GM23338 (cell line): ENCODE data around the gene BEND5. TPM values are rescaled to one million over a fixed set of nuclear protein-coding genes. Genes with fewer than 3 reads are reported as not detected.

Experiments
- ATAC-seq: fragments of 200-7000 bp; cut with Tn5 transposase; 3 replicates; pipeline ENCODE4 v1.9.1; 2020
- DNase-seq: peaks from one replicate; pipeline ENCODE4 v3.0.0-alpha.2; 2015; ENCODE audit warnings: low spot score
- H2AFZ ChIP-seq: fragments of 200-600 bp; sonication (generic); 2 replicates; pipeline ENCODE4 v1.8.0; 2016; ENCODE audit warnings: antibody characterized with exemption, mild to moderate bottlenecking, moderate library complexity
- H3F3A ChIP-seq: fragments of 200-600 bp; sonication (generic); replicated peaks from 2 replicates; pipeline ENCODE4 v1.8.0; 2017; ENCODE audit warnings: antibody characterized with exemption, mixed run types, low read depth
- H3K27ac ChIP-seq: fragments of 200-600 bp; sonication (generic); 2 replicates; pipeline ENCODE4 v1.6.1; 2016; ENCODE audit warnings: low read depth
- H3K27me3 ChIP-seq: fragments of 200-600 bp; sonication (generic); 2 replicates; pipeline ENCODE4 v1.8.0; 2016; ENCODE audit warnings: mild to moderate bottlenecking, mixed run types, moderate library complexity; ENCODE audit not compliant: insufficient read depth
- H3K36me3 ChIP-seq: fragments of 200-600 bp; sonication (generic); 2 replicates; pipeline ENCODE4 v1.8.0; 2016; ENCODE audit warnings: mild to moderate bottlenecking; ENCODE audit not compliant: insufficient read depth
- H3K4me1 ChIP-seq: fragments of 200-600 bp; sonication (generic); 2 replicates; pipeline ENCODE4 v1.8.0; 2016; ENCODE audit warnings: mild to moderate bottlenecking, moderate library complexity; ENCODE audit not compliant: insufficient read depth
- H3K4me2 ChIP-seq: fragments of 200-600 bp; sonication (generic); 2 replicates; pipeline ENCODE4 v1.7.1; 2017; ENCODE audit warnings: mixed run types
- H3K4me3 ChIP-seq: fragments of 200-600 bp; sonication (generic); 2 replicates; pipeline ENCODE4 v1.6.1; 2016; ENCODE audit warnings: mixed run types
- H3K79me2 ChIP-seq: fragments of 200-600 bp; sonication (generic); replicated peaks from 2 replicates; pipeline ENCODE4 v1.8.0; 2017; ENCODE audit warnings: mild to moderate bottlenecking; ENCODE audit not compliant: insufficient read depth
- H3K9me2 ChIP-seq: fragments of 200-600 bp; sonication (generic); 2 replicates; pipeline ENCODE4 v1.8.0; 2017; ENCODE audit not compliant: insufficient read depth
- H4K20me1 ChIP-seq: fragments of 200-600 bp; sonication (generic); replicated peaks from 2 replicates; pipeline ENCODE4 v1.8.0; 2017; ENCODE audit warnings: mild to moderate bottlenecking; ENCODE audit not compliant: insufficient read depth
- H3K27ac Mint-ChIP-seq: 2 replicates; pipeline ENCODE4 v1.8.0; 2020; ENCODE audit warnings: inconsistent platforms, mild to moderate bottlenecking, moderate library complexity, mixed read lengths
- H3K27me3 Mint-ChIP-seq: 3 replicates; pipeline ENCODE4 v1.8.0; 2022; ENCODE audit warnings: low read depth, mild to moderate bottlenecking, moderate library complexity, mixed read lengths, inconsistent platforms; ENCODE audit not compliant: insufficient read depth, poor library complexity
- H3K36me3 Mint-ChIP-seq: 3 replicates; pipeline ENCODE4 v1.8.0; 2021; ENCODE audit warnings: low read depth, mild to moderate bottlenecking, inconsistent platforms, moderate library complexity, mixed read lengths
- H3K4me1 Mint-ChIP-seq: 3 replicates; pipeline ENCODE4 v1.8.0; 2020; ENCODE audit warnings: mild to moderate bottlenecking, inconsistent platforms, mixed read lengths
- H3K4me3 Mint-ChIP-seq: 3 replicates; pipeline ENCODE4 v1.8.0; 2021; ENCODE audit warnings: moderate library complexity, mild to moderate bottlenecking, inconsistent platforms, mixed read lengths
- H3K9me3 Mint-ChIP-seq: 3 replicates; pipeline ENCODE4 v1.8.0; 2020; ENCODE audit warnings: moderate library complexity, mild to moderate bottlenecking, inconsistent platforms, mixed read lengths
- CREB1 ChIP-seq: fragments of 250-450 bp; sonication (Bioruptor Pico); IDR thresholded peaks from 2 replicates; pipeline ENCODE4 v1.5.0; 2020; ENCODE audit warnings: low read depth, mild to moderate bottlenecking, moderate library complexity
- EZH2 ChIP-seq: fragments of 200-600 bp; sonication (generic); IDR thresholded peaks from one replicate; pipeline ENCODE4 v1.8.0; 2017; ENCODE audit warnings: antibody characterized with exemption, mild to moderate bottlenecking, low read depth; ENCODE audit not compliant: unreplicated experiment
- EZH2phosphoT487 ChIP-seq: fragments of 200-600 bp; sonication (generic); IDR thresholded peaks from one replicate; pipeline ENCODE4 v1.8.1; 2018; ENCODE audit warnings: antibody characterized with exemption; ENCODE audit not compliant: unreplicated experiment
- NANOG ChIP-seq: IDR thresholded peaks from 2 replicates; pipeline ENCODE4 v1.6.1; 2016; ENCODE audit warnings: antibody characterized with exemption, borderline replicate concordance
- POLR2AphosphoS5 ChIP-seq: IDR thresholded peaks from 2 replicates; pipeline ENCODE4 v1.6.1; 2016; ENCODE audit warnings: antibody characterized with exemption, low read depth
- ZNF114 ChIP-seq: fragments of 250-450 bp; sonication (Bioruptor Pico); IDR thresholded peaks from 2 replicates; pipeline ENCODE4 v1.5.0; 2020; ENCODE audit warnings: mild to moderate bottlenecking, moderate library complexity
- ZNF331 ChIP-seq: fragments of 250-450 bp; sonication (Bioruptor Pico); IDR thresholded peaks from 2 replicates; pipeline ENCODE4 v1.5.0; 2020; ENCODE audit warnings: low read depth, mild to moderate bottlenecking, moderate library complexity
- polyA plus RNA-seq: library from polyadenylated mRNA; unstranded; fragments of >200 nt; fragmentation: Nextera tagmentation; extraction: Ambion mirVana; gene quantifications from 2 replicates; pipeline ENCODE4 v1.2.1, GENCODE V29; 2016
- total RNA-seq: library from RNA; depleted of rRNA; stranded (reverse); fragments of >200 nt; shearing (Covaris generic); gene quantifications from 2 replicates; pipeline ENCODE4 v1.2.3, GENCODE V29; 2014
- TF ChIP-seq, protein P1 (sequence below): IDR thresholded peaks from one replicate; pipeline ENCODE4 v1.6.1; 2018; ENCODE audit warnings: antibody characterized with exemption; ENCODE audit not compliant: unreplicated experiment
- TF ChIP-seq, protein P2 (sequence below), 2 experiments: fragments of 200-600 bp in 1 of 2; sonication (generic) in 1 of 2; conservative IDR thresholded peaks; 2 replicates each; pipeline versions ENCODE4 v1.5.1 to v1.6.1; 2016 to 2017; ENCODE audit warnings: antibody characterized with exemption in 2 of 2, low read depth in 2 of 2, mild to moderate bottlenecking in 2 of 2, moderate library complexity in 1 of 2
- TF ChIP-seq, protein P3 (sequence below): fragments of 250-450 bp; sonication (Bioruptor Pico); IDR thresholded peaks from 2 replicates; pipeline ENCODE4 v1.5.0; 2020; ENCODE audit warnings: mild to moderate bottlenecking, moderate library complexity

BEND5 gene
- total and polyA plus RNA-seq, 2 experiments from 2014 or later: 6.8 to 12.3 TPM

DNA sequence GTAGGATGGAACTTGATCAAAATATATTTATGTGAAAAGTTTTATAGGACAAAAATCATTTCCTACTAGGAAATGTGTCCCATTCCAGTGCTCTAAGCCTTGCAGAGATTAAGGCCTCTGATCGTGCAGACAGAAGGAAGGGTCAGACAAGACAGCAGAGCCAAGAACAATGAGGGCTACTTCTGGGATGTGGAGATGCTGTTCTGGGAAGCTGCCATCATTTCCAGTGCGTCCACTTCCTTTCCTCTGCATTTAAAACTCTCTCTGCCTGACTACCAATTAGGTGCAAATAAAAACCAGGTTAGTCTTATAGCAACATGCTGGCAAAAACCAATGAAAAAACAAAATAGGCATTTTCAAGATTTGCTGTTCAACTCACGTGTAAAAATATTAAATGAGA, 36.1 kb downstream of the BEND5 start (continued):
- TF ChIP-seq, protein P1, sequence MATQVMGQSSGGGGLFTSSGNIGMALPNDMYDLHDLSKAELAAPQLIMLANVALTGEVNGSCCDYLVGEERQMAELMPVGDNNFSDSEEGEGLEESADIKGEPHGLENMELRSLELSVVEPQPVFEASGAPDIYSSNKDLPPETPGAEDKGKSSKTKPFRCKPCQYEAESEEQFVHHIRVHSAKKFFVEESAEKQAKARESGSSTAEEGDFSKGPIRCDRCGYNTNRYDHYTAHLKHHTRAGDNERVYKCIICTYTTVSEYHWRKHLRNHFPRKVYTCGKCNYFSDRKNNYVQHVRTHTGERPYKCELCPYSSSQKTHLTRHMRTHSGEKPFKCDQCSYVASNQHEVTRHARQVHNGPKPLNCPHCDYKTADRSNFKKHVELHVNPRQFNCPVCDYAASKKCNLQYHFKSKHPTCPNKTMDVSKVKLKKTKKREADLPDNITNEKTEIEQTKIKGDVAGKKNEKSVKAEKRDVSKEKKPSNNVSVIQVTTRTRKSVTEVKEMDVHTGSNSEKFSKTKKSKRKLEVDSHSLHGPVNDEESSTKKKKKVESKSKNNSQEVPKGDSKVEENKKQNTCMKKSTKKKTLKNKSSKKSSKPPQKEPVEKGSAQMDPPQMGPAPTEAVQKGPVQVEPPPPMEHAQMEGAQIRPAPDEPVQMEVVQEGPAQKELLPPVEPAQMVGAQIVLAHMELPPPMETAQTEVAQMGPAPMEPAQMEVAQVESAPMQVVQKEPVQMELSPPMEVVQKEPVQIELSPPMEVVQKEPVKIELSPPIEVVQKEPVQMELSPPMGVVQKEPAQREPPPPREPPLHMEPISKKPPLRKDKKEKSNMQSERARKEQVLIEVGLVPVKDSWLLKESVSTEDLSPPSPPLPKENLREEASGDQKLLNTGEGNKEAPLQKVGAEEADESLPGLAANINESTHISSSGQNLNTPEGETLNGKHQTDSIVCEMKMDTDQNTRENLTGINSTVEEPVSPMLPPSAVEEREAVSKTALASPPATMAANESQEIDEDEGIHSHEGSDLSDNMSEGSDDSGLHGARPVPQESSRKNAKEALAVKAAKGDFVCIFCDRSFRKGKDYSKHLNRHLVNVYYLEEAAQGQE: no peak
- TF ChIP-seq EZH2phosphoT487 (no peak), CREB1 (CRISPR knock-in tag) (no peak), ZNF331 (CRISPR knock-in tag) (no peak), POLR2AphosphoS5 (no peak)
- TF ChIP-seq, protein P2, sequence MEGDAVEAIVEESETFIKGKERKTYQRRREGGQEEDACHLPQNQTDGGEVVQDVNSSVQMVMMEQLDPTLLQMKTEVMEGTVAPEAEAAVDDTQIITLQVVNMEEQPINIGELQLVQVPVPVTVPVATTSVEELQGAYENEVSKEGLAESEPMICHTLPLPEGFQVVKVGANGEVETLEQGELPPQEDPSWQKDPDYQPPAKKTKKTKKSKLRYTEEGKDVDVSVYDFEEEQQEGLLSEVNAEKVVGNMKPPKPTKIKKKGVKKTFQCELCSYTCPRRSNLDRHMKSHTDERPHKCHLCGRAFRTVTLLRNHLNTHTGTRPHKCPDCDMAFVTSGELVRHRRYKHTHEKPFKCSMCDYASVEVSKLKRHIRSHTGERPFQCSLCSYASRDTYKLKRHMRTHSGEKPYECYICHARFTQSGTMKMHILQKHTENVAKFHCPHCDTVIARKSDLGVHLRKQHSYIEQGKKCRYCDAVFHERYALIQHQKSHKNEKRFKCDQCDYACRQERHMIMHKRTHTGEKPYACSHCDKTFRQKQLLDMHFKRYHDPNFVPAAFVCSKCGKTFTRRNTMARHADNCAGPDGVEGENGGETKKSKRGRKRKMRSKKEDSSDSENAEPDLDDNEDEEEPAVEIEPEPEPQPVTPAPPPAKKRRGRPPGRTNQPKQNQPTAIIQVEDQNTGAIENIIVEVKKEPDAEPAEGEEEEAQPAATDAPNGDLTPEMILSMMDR (conservative IDR thresholded peaks at IDR 0.05; ENCODE audit: low read depth in 2 of 2): no peak

DNA sequence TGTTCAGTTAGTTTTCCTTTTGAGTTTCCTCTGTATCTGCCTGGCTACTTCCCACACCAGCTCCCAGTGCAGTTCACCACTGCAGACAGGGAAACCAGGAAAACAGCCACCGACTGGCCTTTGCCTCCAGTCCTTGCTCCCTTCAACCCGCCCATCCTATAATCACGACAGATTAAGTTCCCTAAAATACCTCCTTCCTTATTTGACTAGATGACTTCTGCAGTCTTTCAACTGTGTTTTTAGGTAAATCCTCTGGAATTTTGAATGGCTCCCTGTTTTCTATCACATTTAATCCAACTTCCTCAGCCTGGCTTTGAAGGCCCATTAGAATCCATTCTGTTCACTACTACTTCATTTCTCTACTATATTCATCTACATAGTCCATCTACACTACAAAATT, 37.6 kb downstream of the BEND5 start:
- ATAC-seq (no peak), DNase-seq (no peak)
- H3K27ac Mint-ChIP-seq: no peak overlapping the region
- H3K9me2 ChIP-seq: no peaks in the 10 kb centered on the region
- no peaks in the 10 kb centered on the region for H4K20me1 ChIP-seq
- H3K79me2 ChIP-seq: no peaks in the 10 kb centered on the region
- no peak overlapping the region for H3K4me3 Mint-ChIP-seq
- H3K4me1 Mint-ChIP-seq: peaks cover 19% of the 10 kb centered on the region
- H3K4me2 ChIP-seq: no peak overlapping the region
- H3K27me3 Mint-ChIP-seq: no peaks in the 10 kb centered on the region
- H3K27ac ChIP-seq: no peak overlapping the region
- H3K4me3 ChIP-seq: no peak overlapping the region
- no peaks in the 10 kb centered on the region for H3F3A ChIP-seq
- H3K36me3 Mint-ChIP-seq: peaks cover 5% of the 10 kb centered on the region; the same call in 2 of the 3 replicates
- no peaks in the 10 kb centered on the region for H3K9me3 Mint-ChIP-seq
- H3K36me3 ChIP-seq: no peaks in the 10 kb centered on the region
- no peak overlapping the region for H2AFZ ChIP-seq
- H3K4me1 ChIP-seq: peaks cover 6% of the 10 kb centered on the region; the same call in 1 of the 2 replicates
- no peaks in the 10 kb centered on the region for H3K27me3 ChIP-seq
- TF ChIP-seq NANOG (no peak), ZNF331 (CRISPR knock-in tag) (no peak), EZH2phosphoT487 (no peak), EZH2 (no peak), ZNF114 (CRISPR knock-in tag) (no peak)
- TF ChIP-seq, protein P1: no peak
- TF ChIP-seq, protein P3, sequence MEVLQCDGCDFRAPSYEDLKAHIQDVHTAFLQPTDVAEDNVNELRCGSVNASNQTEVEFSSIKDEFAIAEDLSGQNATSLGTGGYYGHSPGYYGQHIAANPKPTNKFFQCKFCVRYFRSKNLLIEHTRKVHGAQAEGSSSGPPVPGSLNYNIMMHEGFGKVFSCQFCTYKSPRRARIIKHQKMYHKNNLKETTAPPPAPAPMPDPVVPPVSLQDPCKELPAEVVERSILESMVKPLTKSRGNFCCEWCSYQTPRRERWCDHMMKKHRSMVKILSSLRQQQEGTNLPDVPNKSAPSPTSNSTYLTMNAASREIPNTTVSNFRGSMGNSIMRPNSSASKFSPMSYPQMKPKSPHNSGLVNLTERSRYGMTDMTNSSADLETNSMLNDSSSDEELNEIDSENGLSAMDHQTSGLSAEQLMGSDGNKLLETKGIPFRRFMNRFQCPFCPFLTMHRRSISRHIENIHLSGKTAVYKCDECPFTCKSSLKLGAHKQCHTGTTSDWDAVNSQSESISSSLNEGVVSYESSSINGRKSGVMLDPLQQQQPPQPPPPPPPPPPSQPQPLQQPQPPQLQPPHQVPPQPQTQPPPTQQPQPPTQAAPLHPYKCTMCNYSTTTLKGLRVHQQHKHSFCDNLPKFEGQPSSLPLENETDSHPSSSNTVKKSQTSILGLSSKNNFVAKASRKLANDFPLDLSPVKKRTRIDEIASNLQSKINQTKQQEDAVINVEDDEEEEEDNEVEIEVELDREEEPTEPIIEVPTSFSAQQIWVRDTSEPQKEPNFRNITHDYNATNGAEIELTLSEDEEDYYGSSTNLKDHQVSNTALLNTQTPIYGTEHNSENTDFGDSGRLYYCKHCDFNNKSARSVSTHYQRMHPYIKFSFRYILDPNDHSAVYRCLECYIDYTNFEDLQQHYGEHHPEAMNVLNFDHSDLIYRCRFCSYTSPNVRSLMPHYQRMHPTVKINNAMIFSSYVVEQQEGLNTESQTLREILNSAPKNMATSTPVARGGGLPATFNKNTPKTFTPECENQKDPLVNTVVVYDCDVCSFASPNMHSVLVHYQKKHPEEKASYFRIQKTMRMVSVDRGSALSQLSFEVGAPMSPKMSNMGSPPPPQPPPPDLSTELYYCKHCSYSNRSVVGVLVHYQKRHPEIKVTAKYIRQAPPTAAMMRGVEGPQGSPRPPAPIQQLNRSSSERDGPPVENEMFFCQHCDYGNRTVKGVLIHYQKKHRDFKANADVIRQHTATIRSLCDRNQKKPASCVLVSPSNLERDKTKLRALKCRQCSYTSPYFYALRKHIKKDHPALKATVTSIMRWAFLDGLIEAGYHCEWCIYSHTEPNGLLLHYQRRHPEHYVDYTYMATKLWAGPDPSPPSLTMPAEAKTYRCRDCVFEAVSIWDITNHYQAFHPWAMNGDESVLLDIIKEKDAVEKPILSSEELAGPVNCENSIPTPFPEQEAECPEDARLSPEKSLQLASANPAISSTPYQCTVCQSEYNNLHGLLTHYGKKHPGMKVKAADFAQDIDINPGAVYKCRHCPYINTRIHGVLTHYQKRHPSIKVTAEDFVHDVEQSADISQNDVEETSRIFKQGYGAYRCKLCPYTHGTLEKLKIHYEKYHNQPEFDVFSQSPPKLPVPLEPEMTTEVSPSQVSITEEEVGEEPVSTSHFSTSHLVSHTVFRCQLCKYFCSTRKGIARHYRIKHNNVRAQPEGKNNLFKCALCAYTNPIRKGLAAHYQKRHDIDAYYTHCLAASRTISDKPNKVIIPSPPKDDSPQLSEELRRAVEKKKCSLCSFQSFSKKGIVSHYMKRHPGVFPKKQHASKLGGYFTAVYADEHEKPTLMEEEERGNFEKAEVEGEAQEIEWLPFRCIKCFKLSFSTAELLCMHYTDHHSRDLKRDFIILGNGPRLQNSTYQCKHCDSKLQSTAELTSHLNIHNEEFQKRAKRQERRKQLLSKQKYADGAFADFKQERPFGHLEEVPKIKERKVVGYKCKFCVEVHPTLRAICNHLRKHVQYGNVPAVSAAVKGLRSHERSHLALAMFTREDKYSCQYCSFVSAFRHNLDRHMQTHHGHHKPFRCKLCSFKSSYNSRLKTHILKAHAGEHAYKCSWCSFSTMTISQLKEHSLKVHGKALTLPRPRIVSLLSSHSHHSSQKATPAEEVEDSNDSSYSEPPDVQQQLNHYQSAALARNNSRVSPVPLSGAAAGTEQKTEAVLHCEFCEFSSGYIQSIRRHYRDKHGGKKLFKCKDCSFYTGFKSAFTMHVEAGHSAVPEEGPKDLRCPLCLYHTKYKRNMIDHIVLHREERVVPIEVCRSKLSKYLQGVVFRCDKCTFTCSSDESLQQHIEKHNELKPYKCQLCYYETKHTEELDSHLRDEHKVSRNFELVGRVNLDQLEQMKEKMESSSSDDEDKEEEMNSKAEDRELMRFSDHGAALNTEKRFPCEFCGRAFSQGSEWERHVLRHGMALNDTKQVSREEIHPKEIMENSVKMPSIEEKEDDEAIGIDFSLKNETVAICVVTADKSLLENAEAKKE: no peak
